ENCODE measurements around the gene ARHGEF1.

The ARHGEF1 gene

GRCh38 chr19:41903193-41903953 is 20.4 kb downstream of the ARHGEF1 start:
- H3K27me3 Mint-ChIP-seq (ENCODE audit: low read depth): no peaks in the 10 kb centered on the region
- H3K36me3 Mint-ChIP-seq (ENCODE audit: low read depth): peaks cover 55% of the 10 kb centered on the region
- H3K9me3 Mint-ChIP-seq: no peaks in the 10 kb centered on the region
- no peak overlapping the region for H3K4me3 Mint-ChIP-seq
- no peaks in the 10 kb centered on the region for H3K4me1 Mint-ChIP-seq
- TF ChIP-seq, protein P1, sequence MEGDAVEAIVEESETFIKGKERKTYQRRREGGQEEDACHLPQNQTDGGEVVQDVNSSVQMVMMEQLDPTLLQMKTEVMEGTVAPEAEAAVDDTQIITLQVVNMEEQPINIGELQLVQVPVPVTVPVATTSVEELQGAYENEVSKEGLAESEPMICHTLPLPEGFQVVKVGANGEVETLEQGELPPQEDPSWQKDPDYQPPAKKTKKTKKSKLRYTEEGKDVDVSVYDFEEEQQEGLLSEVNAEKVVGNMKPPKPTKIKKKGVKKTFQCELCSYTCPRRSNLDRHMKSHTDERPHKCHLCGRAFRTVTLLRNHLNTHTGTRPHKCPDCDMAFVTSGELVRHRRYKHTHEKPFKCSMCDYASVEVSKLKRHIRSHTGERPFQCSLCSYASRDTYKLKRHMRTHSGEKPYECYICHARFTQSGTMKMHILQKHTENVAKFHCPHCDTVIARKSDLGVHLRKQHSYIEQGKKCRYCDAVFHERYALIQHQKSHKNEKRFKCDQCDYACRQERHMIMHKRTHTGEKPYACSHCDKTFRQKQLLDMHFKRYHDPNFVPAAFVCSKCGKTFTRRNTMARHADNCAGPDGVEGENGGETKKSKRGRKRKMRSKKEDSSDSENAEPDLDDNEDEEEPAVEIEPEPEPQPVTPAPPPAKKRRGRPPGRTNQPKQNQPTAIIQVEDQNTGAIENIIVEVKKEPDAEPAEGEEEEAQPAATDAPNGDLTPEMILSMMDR (IDR thresholded peaks at IDR 0.05; ENCODE audit: unreplicated experiment in 3 of 3): no peak
- no peak overlapping the region for H3K27ac Mint-ChIP-seq

GRCh38 chr19:41904118-41904870 is 21.3 kb downstream of the ARHGEF1 start:
- Mint-ChIP-seq H3K9me3 (no peaks in the 10 kb centered on the region), H3K4me1 (no peaks in the 10 kb centered on the region), H3K36me3 (ENCODE audit: low read depth) (peaks cover 48% of the 10 kb centered on the region), H3K4me3 (no peak overlapping the region), H3K27ac (no peak overlapping the region), H3K27me3 (ENCODE audit: low read depth) (peaks cover 3% of the 10 kb centered on the region)
- TF ChIP-seq, protein P1 (IDR thresholded peaks at IDR 0.05; ENCODE audit: unreplicated experiment in 3 of 3): no peak

- Mint-ChIP-seq H3K36me3 (ENCODE audit: low read depth) (peaks cover 41% of the 10 kb centered on the region), H3K4me3 (no peak overlapping the region), H3K9me3 (no peaks in the 10 kb centered on the region), H3K4me1 (no peaks in the 10 kb centered on the region), H3K27me3 (ENCODE audit: low read depth) (peaks cover 12% of the 10 kb centered on the region), H3K27ac (no peak overlapping the region)
- TF ChIP-seq, protein P1 (IDR thresholded peaks at IDR 0.05; ENCODE audit: unreplicated experiment in 3 of 3): no peak
Measured at GRCh38 chr19:41905273-41906002, 22.5 kb downstream of the ARHGEF1 start.

- Mint-ChIP-seq H3K27me3 (ENCODE audit: low read depth) (peaks cover 20% of the 10 kb centered on the region), H3K4me1 (no peaks in the 10 kb centered on the region), H3K27ac (no peak overlapping the region), H3K36me3 (ENCODE audit: low read depth) (peaks cover 41% of the 10 kb centered on the region), H3K9me3 (no peaks in the 10 kb centered on the region), H3K4me3 (no peak overlapping the region)
- TF ChIP-seq, protein P1 (IDR thresholded peaks at IDR 0.05; ENCODE audit: unreplicated experiment in 3 of 3): no peak
Measured at GRCh38 chr19:41906271-41906670, 23.3 kb downstream of the ARHGEF1 start.

- H3K4me3 Mint-ChIP-seq: no peak overlapping the region
Measured at GRCh38 chr19:41906916-41907680, 24.1 kb downstream of the ARHGEF1 start.

More at GRCh38 chr19:41906916-41907680, 24.1 kb downstream of the ARHGEF1 start:
- Mint-ChIP-seq H3K36me3 (ENCODE audit: low read depth) (peaks cover 36% of the 10 kb centered on the region), H3K27me3 (ENCODE audit: low read depth) (peaks cover 28% of the 10 kb centered on the region), H3K9me3 (no peaks in the 10 kb centered on the region), H3K4me1 (peaks cover 4% of the 10 kb centered on the region), H3K27ac (no peak overlapping the region)
- TF ChIP-seq, protein P1 (IDR thresholded peaks at IDR 0.05; ENCODE audit: unreplicated experiment in 3 of 3): no peak

Measured in nephron (organoid).